ENCODE results near the gene ARPC1A.

- TF ChIP-seq, protein P1, sequence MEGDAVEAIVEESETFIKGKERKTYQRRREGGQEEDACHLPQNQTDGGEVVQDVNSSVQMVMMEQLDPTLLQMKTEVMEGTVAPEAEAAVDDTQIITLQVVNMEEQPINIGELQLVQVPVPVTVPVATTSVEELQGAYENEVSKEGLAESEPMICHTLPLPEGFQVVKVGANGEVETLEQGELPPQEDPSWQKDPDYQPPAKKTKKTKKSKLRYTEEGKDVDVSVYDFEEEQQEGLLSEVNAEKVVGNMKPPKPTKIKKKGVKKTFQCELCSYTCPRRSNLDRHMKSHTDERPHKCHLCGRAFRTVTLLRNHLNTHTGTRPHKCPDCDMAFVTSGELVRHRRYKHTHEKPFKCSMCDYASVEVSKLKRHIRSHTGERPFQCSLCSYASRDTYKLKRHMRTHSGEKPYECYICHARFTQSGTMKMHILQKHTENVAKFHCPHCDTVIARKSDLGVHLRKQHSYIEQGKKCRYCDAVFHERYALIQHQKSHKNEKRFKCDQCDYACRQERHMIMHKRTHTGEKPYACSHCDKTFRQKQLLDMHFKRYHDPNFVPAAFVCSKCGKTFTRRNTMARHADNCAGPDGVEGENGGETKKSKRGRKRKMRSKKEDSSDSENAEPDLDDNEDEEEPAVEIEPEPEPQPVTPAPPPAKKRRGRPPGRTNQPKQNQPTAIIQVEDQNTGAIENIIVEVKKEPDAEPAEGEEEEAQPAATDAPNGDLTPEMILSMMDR (IDR thresholded peaks at IDR 0.05) = no peak
- TF ChIP-seq SIN3A (IDR thresholded peaks at IDR 0.05; ENCODE audit: borderline replicate concordance, insufficient read depth, low read depth, low read length) (peak; percentile 94; the same call in 1 of the 2 replicates), REST (IDR thresholded peaks at IDR 0.05; ENCODE audit: insufficient read depth in 1 of 2, low read depth in 2 of 2, low read length in 1 of 2) (no peak; a peak in 1 of 4 replicates)
Measured at GRCh38 chr7:99325592-99326407, at the start of gene ARPC1A.
